OCI-LY7 (cell line): ENCODE data around the gene GPR89B. TPM values are rescaled to one million over a fixed set of nuclear protein-coding genes. Genes with fewer than 3 reads are reported as not detected.
"Not testable (repeated sequence)": the region's sequence is repeated elsewhere in the genome, so short reads cannot be mapped to it uniquely, and the experiment has no call there.

Experiments used
- BruUV-seq: library from RNA; stranded (reverse); fragments of 400-500 nt; replicated peaks from 2 replicates; lab custom pipeline; 2021; lab: Mats Ljungman, UMichigan
- CTCF ChIA-PET: fragments of 300-600 bp; sonication (Branson Sonifier 250); formaldehyde crosslinking; loops from one replicate; lab custom pipeline; 2022; ENCODE audit warnings: antibody characterized with exemption; ENCODE audit not compliant: unreplicated experiment; lab: Charles Lee
- POLR2A ChIA-PET: fragments of 300-600 bp; sonication (Branson Sonifier 250); formaldehyde crosslinking; loops from one replicate; lab custom pipeline; 2022; ENCODE audit warnings: antibody characterized with exemption; lab: Charles Lee
- DNase-seq: peaks from one replicate; pipeline ENCODE4 v3.0.0-alpha.2; 2015; ENCODE audit warnings: low spot score
- H2AFZ ChIP-seq: fragments of 200-600 bp; sonication (generic), shearing (Covaris generic); 2 replicates; pipeline ENCODE4 v1.6.1; 2014; ENCODE audit warnings: mild to moderate bottlenecking, antibody characterized with exemption, low read length, moderate library complexity
- H3K27ac ChIP-seq: fragments of 200-600 bp; sonication (generic); 2 replicates; pipeline ENCODE4 v1.5.1; 2014; ENCODE audit warnings: mixed run types, low read depth, mild to moderate bottlenecking, moderate library complexity, low read length, inconsistent platforms; ENCODE audit not compliant: poor library complexity, severe bottlenecking
- H3K36me3 ChIP-seq: fragments of 200-600 bp; sonication (generic); 2 replicates; pipeline ENCODE4 v1.6.1; 2014; ENCODE audit warnings: mild to moderate bottlenecking, antibody characterized with exemption, low read length, moderate library complexity, mixed read lengths; ENCODE audit not compliant: insufficient read depth
- H3K4me1 ChIP-seq: fragments of 200-600 bp; sonication (generic); 2 replicates; pipeline ENCODE4 v1.5.1; 2014; ENCODE audit warnings: mild to moderate bottlenecking, low read length; ENCODE audit not compliant: insufficient read depth, poor library complexity, severe bottlenecking
- H3K4me2 ChIP-seq: fragments of 200-600 bp; sonication (generic); 2 replicates; pipeline ENCODE4 v1.6.1; 2014; ENCODE audit warnings: mild to moderate bottlenecking, low read length
- H3K4me3 ChIP-seq: fragments of 200-600 bp; sonication (generic); 2 replicates; pipeline ENCODE4 v1.5.1; 2014; ENCODE audit warnings: mild to moderate bottlenecking, low read depth, low read length; ENCODE audit not compliant: poor library complexity, severe bottlenecking
- H3K79me2 ChIP-seq: fragments of 200-600 bp; sonication (generic); 2 replicates; pipeline ENCODE4 v1.6.1; 2016; ENCODE audit warnings: low read depth, mild to moderate bottlenecking, low read length, moderate library complexity, mixed read lengths; ENCODE audit not compliant: insufficient read depth
- H3K9me2 ChIP-seq: fragments of 200-600 bp; sonication (generic); 2 replicates; pipeline ENCODE4 v1.6.1; 2016; ENCODE audit warnings: mild to moderate bottlenecking, low read length, mixed read lengths; ENCODE audit not compliant: insufficient read depth
- H3K9me3 ChIP-seq: fragments of 200-600 bp; sonication (generic); 2 replicates; pipeline ENCODE4 v1.6.1; 2014; ENCODE audit warnings: mild to moderate bottlenecking, mixed run types, low read length, mixed read lengths
- H4K20me1 ChIP-seq: fragments of 200-600 bp; sonication (generic); 2 replicates; pipeline ENCODE4 v1.6.1; 2014; ENCODE audit warnings: mild to moderate bottlenecking, antibody characterized with exemption, low read length, moderate library complexity, mixed read lengths; ENCODE audit not compliant: insufficient read depth
- intact Hi-C: fragments of 100-400 bp; cut with micrococcal nuclease; formaldehyde crosslinking; loops from one replicate; pipeline ENCODE4 v1.10.0; 2022; ENCODE audit not compliant: unreplicated experiment
- total RNA-seq, 2 experiments: library from RNA; depleted of rRNA in 1 of 2; stranded (reverse); fragments of >200 nt in 1 of 2; shearing (Covaris generic) in 1 of 2; gene quantifications; 2 replicates each; pipeline ENCODE4 v1.2.3, GENCODE V29; 2014 to 2022

Gene GPR89B
- total RNA-seq, 2 experiments from 2014 or later: 15.8 to 26.8 TPM

GRCh38 chr1:147935296-147935695 lies 7.1 kb downstream of the GPR89B start:
- H3K79me2 ChIP-seq, CTCF ChIA-PET, H3K4me2 ChIP-seq, H3K36me3 ChIP-seq, H3K9me3 ChIP-seq, H3K4me1 ChIP-seq, BruUV-seq, H3K9me2 ChIP-seq, H3K4me3 ChIP-seq, H4K20me1 ChIP-seq, POLR2A ChIA-PET, H2AFZ ChIP-seq, H3K27ac ChIP-seq, DNase-seq, intact Hi-C loops: not testable (repeated sequence)

- POLR2A ChIA-PET, DNase-seq, CTCF ChIA-PET, H3K9me2 ChIP-seq, H2AFZ ChIP-seq, BruUV-seq, H3K79me2 ChIP-seq, H3K36me3 ChIP-seq, intact Hi-C loops, H3K27ac ChIP-seq, H3K9me3 ChIP-seq, H3K4me3 ChIP-seq, H3K4me2 ChIP-seq, H4K20me1 ChIP-seq, H3K4me1 ChIP-seq: not testable (repeated sequence)
These were observed 12.2 kb downstream of the GPR89B start for GRCh38 chr1:147940456-147940855.

- H3K9me2 ChIP-seq, H3K9me3 ChIP-seq, CTCF ChIA-PET, H3K36me3 ChIP-seq, POLR2A ChIA-PET, intact Hi-C loops, BruUV-seq, H2AFZ ChIP-seq, H3K27ac ChIP-seq, H3K4me2 ChIP-seq, H3K79me2 ChIP-seq, H3K4me1 ChIP-seq, H4K20me1 ChIP-seq, H3K4me3 ChIP-seq, DNase-seq: not testable (repeated sequence)
These were observed 14.3 kb downstream of the GPR89B start for GRCh38 chr1:147942563-147942962.

- H4K20me1 ChIP-seq, H3K36me3 ChIP-seq, H3K27ac ChIP-seq, H2AFZ ChIP-seq, CTCF ChIA-PET, H3K4me2 ChIP-seq, BruUV-seq, H3K9me2 ChIP-seq, H3K4me1 ChIP-seq, DNase-seq, H3K9me3 ChIP-seq, H3K79me2 ChIP-seq, POLR2A ChIA-PET, H3K4me3 ChIP-seq, intact Hi-C loops: not testable (repeated sequence)
These were observed 21.3 kb downstream of the GPR89B start for GRCh38 chr1:147949517-147949916.

- H3K36me3 ChIP-seq, H3K27ac ChIP-seq, POLR2A ChIA-PET, H3K4me1 ChIP-seq, BruUV-seq, DNase-seq, intact Hi-C loops, H4K20me1 ChIP-seq, H3K4me2 ChIP-seq, H3K9me3 ChIP-seq, H2AFZ ChIP-seq, H3K79me2 ChIP-seq, H3K4me3 ChIP-seq, CTCF ChIA-PET, H3K9me2 ChIP-seq: not testable (repeated sequence)
These were observed 30.7 kb downstream of the GPR89B start for GRCh38 chr1:147958906-147959305.

- BruUV-seq, CTCF ChIA-PET: not testable (repeated sequence)
These were observed 31.5 kb downstream of the GPR89B start for GRCh38 chr1:147959680-147960079.

GRCh38 chr1:147964575-147964974 lies 36.4 kb downstream of the GPR89B start:
- intact Hi-C loops, DNase-seq, H4K20me1 ChIP-seq, H3K36me3 ChIP-seq, BruUV-seq, H2AFZ ChIP-seq, H3K4me3 ChIP-seq, CTCF ChIA-PET, H3K27ac ChIP-seq, H3K9me2 ChIP-seq, H3K79me2 ChIP-seq, POLR2A ChIA-PET, H3K9me3 ChIP-seq, H3K4me2 ChIP-seq, H3K4me1 ChIP-seq: not testable (repeated sequence)

More at GRCh38 chr1:147959680-147960079, 31.5 kb downstream of the GPR89B start:
- H3K27ac ChIP-seq, H3K79me2 ChIP-seq, H3K4me3 ChIP-seq, DNase-seq, H3K4me2 ChIP-seq, H3K9me2 ChIP-seq, POLR2A ChIA-PET, H4K20me1 ChIP-seq, intact Hi-C loops, H2AFZ ChIP-seq, H3K9me3 ChIP-seq, H3K4me1 ChIP-seq, H3K36me3 ChIP-seq: not testable (repeated sequence)
